ENCODE measurements around the gene CDH8. TPM values are rescaled to one million over a fixed set of nuclear protein-coding genes. Genes with fewer than 3 reads are reported as not detected.

CDH8 gene
- total RNA-seq, 1 experiment from 2014 or later = 50.5 TPM

- Histone ChIP-seq H3K27ac (ENCODE audit: low read depth, low read length, poor library complexity, severe bottlenecking) (no peak overlapping the region), H3K36me3 (ENCODE audit: insufficient read depth, low read length, poor library complexity, severe bottlenecking) (no peaks in the 10 kb centered on the region), H3K9me3 (ENCODE audit: low read depth, low read length, poor library complexity, severe bottlenecking) (no peaks in the 10 kb centered on the region), H3K4me1 (ENCODE audit: insufficient read depth, low read length, poor library complexity, severe bottlenecking) (peaks cover 6% of the 10 kb centered on the region), H3K4me3 (ENCODE audit: low read depth, low read length, poor library complexity, severe bottlenecking) (no peak overlapping the region), H3K27me3 (replicated peaks; ENCODE audit: insufficient read depth, low read depth, low read length, poor library complexity) (no peaks in the 10 kb centered on the region)
- TF ChIP-seq EZH2 (IDR thresholded peaks at IDR 0.05; ENCODE audit: borderline replicate concordance, low read depth, low read length, poor library complexity, severe bottlenecking) = no peak
- no peak for TF ChIP-seq CTCF (conservative IDR thresholded peaks at IDR 0.05; ENCODE audit: low read depth, low read length)
- DNase-seq (ENCODE audit: low spot score) = no peak
- BruUV-seq (replicated peaks) = no TSS peak
- POLR2A ChIA-PET (ENCODE audit: low non-redundant PET) = no interaction called here
- intact Hi-C loops (cut with micrococcal nuclease; ENCODE audit: unreplicated experiment) = no loop called here
- CTCF ChIA-PET = no interaction called here
These were observed 354.6 kb downstream of the CDH8 start for GRCh38 chr16:61681673-61682072.

- ChIA-PET CTCF (no interaction called here), POLR2A (ENCODE audit: low non-redundant PET) (no interaction called here)
- Histone ChIP-seq H3K4me3 (ENCODE audit: low read depth, low read length, poor library complexity, severe bottlenecking) (no peak overlapping the region), H3K27me3 (replicated peaks; ENCODE audit: insufficient read depth, low read depth, low read length, poor library complexity) (no peaks in the 10 kb centered on the region), H3K27ac (ENCODE audit: low read depth, low read length, poor library complexity, severe bottlenecking) (no peak overlapping the region), H3K36me3 (ENCODE audit: insufficient read depth, low read length, poor library complexity, severe bottlenecking) (no peaks in the 10 kb centered on the region), H3K4me1 (ENCODE audit: insufficient read depth, low read length, poor library complexity, severe bottlenecking) (peaks cover 6% of the 10 kb centered on the region), H3K9me3 (ENCODE audit: low read depth, low read length, poor library complexity, severe bottlenecking) (no peaks in the 10 kb centered on the region)
- TF ChIP-seq EZH2 (IDR thresholded peaks at IDR 0.05; ENCODE audit: borderline replicate concordance, low read depth, low read length, poor library complexity, severe bottlenecking) (no peak), CTCF (conservative IDR thresholded peaks at IDR 0.05; ENCODE audit: low read depth, low read length) (no peak)
- no TSS peak for BruUV-seq (replicated peaks)
- intact Hi-C loops (cut with micrococcal nuclease; ENCODE audit: unreplicated experiment) = no loop called here
- no peak for DNase-seq (ENCODE audit: low spot score)
These were observed 355.1 kb downstream of the CDH8 start for GRCh38 chr16:61681124-61681523.

- no peak for DNase-seq (ENCODE audit: low spot score)
- ChIA-PET POLR2A (ENCODE audit: low non-redundant PET) (no interaction called here), CTCF (no interaction called here)
- BruUV-seq (replicated peaks) = no TSS peak
- Histone ChIP-seq H3K27me3 (replicated peaks; ENCODE audit: insufficient read depth, low read depth, low read length, poor library complexity) (no peaks in the 10 kb centered on the region), H3K27ac (ENCODE audit: low read depth, low read length, poor library complexity, severe bottlenecking) (no peak overlapping the region), H3K4me1 (ENCODE audit: insufficient read depth, low read length, poor library complexity, severe bottlenecking) (no peaks in the 10 kb centered on the region), H3K9me3 (ENCODE audit: low read depth, low read length, poor library complexity, severe bottlenecking) (no peaks in the 10 kb centered on the region), H3K4me3 (ENCODE audit: low read depth, low read length, poor library complexity, severe bottlenecking) (no peak overlapping the region), H3K36me3 (ENCODE audit: insufficient read depth, low read length, poor library complexity, severe bottlenecking) (no peaks in the 10 kb centered on the region)
- no peak for TF ChIP-seq EZH2 (IDR thresholded peaks at IDR 0.05; ENCODE audit: borderline replicate concordance, low read depth, low read length, poor library complexity, severe bottlenecking)
- TF ChIP-seq CTCF (conservative IDR thresholded peaks at IDR 0.05; ENCODE audit: low read depth, low read length) = no peak
- intact Hi-C loops (cut with micrococcal nuclease; ENCODE audit: unreplicated experiment) = no loop called here
These were observed 358.1 kb downstream of the CDH8 start for GRCh38 chr16:61678182-61678581.

Measured in A673 (cell line).